NCI-H69 (cell line): ENCODE data around the gene EHMT2.
A peak's percentile ranks its signal among the peaks of the same experiment; 100 is the strongest.

Experiments
- DNase-seq: peaks from one replicate; lab custom pipeline; 2025; lab: John Stamatoyannopoulos, UW

Gene EHMT2

DNA sequence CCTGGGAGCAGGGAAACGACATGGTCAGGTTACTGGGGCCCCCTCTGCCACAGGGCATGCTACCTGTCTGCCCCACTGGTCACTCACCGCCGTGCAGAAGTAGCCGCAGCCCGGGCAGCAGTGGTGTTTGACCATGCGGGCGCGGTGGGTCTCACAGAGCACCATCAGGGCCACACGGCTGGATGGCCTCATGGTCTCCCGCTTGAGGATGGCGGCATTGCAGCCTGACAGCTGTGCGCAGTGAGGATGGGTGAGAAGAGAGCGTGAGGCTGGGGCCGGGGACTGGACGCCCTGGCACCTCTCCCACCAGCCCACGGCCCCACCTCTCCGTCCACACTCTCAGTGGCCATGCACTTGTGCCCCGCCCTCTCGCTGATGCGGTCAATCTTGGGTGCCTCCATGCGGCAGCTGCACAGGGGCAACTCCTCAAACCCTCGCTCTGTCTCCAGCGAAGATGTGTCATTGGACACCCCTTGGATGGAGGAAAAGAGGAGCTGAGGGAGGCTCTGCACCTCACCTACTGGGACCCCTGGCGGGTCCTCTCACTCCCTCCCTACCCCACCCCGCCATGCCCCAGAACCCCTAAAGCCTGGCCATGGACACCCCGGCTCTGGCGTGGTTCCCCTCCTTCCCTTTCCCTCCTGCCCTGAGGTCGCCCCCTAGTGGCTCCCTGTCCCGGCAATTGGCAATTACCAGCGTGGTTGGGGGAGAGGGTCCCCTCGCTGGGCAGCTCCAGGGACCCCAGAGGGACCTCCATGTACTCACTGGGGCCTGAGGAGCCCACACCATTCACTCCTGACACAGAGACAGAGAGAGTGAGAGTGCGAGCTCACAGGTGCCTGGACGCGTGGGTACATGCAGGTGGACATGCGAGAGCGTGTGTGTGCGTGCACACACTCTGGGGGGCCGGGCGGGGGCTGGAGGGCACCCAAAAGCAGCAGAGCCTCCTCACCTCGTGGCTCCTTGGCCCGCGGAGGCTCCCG, 8.9 kb downstream of the EHMT2 start:
- peak; percentile 40 for DNase-seq

DNA sequence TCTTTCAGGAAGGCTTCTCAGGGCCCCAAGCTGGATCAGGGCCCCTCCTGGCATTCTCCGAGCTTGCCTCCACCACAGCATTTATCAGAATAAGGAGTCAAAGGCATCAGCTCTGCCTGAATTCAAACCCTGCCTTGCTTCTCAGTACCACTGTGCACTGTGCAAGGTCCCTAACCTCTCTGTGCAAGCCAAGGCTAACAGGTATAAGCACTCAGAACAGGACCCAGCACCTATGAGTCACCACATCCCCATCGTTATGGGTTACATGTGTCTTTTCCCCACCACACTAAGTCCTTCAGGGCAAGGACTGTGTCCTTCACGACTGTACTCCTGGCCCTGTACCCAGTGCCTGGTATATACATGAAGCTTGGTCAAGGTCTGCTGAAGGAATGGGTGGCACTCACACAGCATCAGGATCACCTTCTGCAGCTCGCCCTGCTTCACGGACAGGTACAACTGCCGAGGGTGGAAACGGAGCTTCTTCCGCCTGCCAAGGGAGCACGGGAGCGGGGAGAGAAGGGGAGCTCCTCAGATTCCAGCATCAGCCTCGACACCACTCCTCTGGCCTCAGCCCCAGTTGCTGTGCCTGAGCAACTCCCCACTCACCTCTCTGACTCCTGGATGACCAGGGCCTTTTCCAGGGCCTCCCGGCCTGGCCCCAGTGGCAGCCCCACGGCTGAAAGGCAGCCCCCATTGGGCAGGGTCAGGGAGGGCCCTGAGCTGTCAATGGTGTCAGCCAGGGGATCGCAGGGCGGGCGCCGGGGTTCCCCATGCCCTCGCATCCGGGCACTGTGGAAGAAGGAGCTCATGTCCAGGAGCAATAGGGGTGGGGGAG, 10.1 kb downstream of the EHMT2 start:
- no peak for DNase-seq

GRCh38 chr6:31886541-31886991, 10.9 kb downstream of the EHMT2 start:
- no peak for DNase-seq

- DNase-seq, result no peak
These were observed 12.9 kb downstream of the EHMT2 start for GRCh38 chr6:31884528-31885035.

GRCh38 chr6:31883676-31884075, 13.8 kb downstream of the EHMT2 start:
- no peak for DNase-seq

GRCh38 chr6:31882344-31882743, 15.2 kb downstream of the EHMT2 start:
- DNase-seq, result peak; percentile 51

- no peak for DNase-seq
These were observed 16.2 kb downstream of the EHMT2 start for GRCh38 chr6:31881136-31881859.

GRCh38 chr6:31880616-31881015, 16.9 kb downstream of the EHMT2 start:
- DNase-seq, result no peak

GRCh38 chr6:31879901-31880300, 17.6 kb downstream of the EHMT2 start:
- no peak for DNase-seq

GRCh38 chr6:31879143-31879542, 18.4 kb downstream of the EHMT2 start:
- no peak for DNase-seq

DNA sequence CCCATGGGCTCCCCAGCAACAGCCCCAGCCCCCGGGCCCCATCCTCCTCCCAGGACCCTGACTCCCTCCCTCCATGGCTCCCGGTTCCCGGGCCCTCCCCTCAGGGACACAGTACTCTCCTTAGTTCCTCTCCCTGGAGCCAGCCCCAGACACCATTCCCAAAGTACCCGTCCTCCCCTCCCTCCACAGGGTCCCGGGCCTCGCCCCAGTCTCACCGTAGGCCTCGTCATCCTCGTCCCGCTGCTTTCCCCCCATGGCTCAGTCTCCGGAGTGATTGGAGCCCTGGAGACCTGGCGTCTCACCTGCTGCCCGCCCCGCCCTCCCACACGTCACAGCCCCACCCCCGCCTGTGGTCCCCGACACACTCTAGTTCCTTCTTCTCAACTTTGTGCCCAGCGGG, 18.8 kb downstream of the EHMT2 start, which contains the start of gene SLC44A4:
Gene SLC44A4 (minus strand): TSS at position 272 of the 400 bp plus-strand sequence. CDS start 17 bp downstream, at position 255.
- DNase-seq, result no peak

GRCh38 chr6:31878222-31878621, 19.3 kb downstream of the EHMT2 start:
- no peak for DNase-seq

DNA sequence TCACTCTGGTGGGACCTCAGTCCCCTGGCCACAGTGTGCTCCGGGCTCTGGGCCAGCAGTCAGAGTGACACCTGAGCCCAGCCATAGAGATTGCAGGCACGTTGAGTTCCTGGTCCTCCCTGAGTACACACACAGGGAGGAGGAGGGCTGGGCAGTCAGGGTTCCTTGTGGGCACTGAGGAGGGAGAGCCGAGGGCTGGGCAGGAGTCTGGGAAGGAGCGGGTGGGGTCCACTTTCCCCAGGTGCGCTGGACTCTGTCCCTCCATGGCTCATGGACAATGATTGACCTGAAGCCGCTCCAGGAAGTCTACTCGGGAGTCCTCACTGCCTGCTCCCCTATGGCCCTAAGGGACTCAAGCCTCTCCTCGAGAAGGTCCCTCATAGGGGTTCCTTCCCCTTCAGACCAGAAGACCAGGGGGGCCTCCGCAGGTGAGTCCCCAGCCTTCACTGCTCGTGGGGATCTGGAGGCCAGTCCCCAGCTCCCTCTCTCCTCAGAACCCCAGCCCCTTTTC, 19.8 kb downstream of the EHMT2 start:
- DNase-seq, result peak; percentile 54

- no peak for DNase-seq
These were observed 20.3 kb downstream of the EHMT2 start for GRCh38 chr6:31877125-31877650.

GRCh38 chr6:31876357-31876756, 21.1 kb downstream of the EHMT2 start:
- DNase-seq, result no peak

GRCh38 chr6:31875877-31876276, 21.6 kb downstream of the EHMT2 start:
- DNase-seq, result no peak

DNA sequence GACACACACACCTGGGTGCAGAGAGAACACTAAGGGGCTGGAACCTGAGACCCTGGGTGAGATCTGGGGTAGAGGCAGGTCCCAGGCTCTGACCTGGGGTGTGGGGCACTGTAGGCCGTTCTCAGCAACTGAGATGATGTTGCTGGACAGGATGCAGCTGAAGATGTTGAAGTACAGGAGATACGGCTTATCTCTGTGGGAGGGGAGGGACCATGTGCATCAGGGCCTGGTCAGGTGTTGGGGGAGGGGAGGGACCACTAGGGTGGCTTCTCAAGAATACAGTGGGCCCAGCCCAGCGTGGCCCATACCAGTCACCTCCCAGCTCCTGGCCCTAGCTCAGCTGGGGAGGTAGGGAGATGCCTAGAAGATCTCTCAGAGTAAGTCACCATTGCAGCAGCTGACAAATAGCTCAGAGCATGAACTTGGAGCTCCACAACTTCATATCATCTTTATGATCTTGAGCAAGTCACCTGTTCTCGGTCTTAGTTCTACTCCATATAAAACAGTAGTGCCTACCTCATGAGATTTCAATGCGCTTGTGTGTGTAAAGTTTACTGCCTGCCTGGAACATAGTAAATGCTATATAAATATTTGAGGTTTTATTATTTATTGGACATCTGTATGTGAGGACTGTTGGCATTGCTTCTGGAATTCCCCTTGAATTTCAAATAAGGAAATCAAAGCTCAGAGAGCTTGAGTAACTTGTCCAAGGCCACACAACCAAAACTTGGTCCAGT, 22.5 kb downstream of the EHMT2 start:
- no peak for DNase-seq

DNA sequence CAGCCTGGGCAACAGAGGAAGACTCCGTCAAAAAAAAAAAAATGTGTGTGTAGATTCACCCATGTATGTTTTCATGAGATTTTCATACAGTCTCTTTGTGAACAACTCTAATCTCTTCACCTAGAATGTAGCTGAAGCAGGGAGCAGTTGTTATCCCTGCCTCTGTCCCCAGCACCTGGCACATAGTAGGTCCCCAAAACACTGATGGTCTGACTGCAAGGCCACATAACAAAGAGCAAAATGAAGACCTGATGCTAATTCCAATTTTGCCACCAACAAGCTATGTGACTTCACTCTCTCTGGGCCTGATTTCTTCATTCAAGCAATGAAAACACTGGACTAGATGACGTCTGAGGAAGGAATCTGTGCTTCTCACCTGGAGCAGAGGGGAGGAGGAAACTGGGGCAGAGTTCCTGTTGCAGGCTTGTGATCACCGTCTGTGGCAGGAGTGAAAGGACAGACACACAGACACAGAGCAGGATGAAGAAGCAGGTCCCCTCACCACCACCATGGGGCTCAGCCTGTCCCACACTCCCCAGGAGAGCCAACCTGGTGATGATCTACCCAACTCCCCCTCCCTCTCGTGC, 23.3 kb downstream of the EHMT2 start:
- DNase-seq, result no peak

GRCh38 chr6:31871046-31871659, 26.3 kb downstream of the EHMT2 start:
- no peak for DNase-seq
